Body of pancreas (tissue), 4 donors: ENCODE measurements around the gene ALDH3B2.
"Not testable (repeated sequence)": the region's sequence is repeated elsewhere in the genome, so short reads cannot be mapped to it uniquely, and the experiment has no call there.

Source experiments
- POLR2A ChIP-seq, 3 donors: fragments of 450-650 bp; IDR thresholded peaks; one replicate each; pipeline ENCODE4 v1.6.1; 2016; ENCODE audit warnings: antibody characterized with exemption in 3 of 3, mild to moderate bottlenecking in 2 of 3
- TF ChIP-seq, protein P1 (sequence below), 7 experiments: fragments of 450-650 bp in 4 of 7; fragments of 200-600 bp in 3 of 7; sonication (generic) in 3 of 7; IDR thresholded peaks; one replicate each; pipeline ENCODE4 v1.5.1; 2016 to 2019; ENCODE audit warnings: antibody characterized with exemption in 7 of 7

DNA sequence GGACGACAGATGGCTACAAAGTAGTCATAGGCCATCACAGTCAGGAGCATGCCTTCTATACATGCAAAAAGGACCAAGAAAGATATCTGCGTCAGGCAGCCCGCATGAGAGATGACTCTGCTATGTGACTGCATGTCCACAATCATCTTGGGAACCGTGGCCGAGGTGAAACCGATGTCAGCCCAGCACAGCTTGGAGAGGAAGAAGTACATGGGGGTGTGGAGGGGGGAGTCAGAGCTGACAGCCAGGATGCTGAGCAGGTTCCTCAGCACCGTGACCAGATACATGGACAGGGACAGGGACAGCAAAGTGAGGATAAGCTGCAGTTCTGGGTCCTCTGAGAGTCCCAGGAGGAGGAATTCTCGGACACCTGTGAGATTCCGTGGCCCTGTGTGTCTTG lies 48.6 kb upstream of the ALDH3B2 start:
- TF ChIP-seq, protein P1, sequence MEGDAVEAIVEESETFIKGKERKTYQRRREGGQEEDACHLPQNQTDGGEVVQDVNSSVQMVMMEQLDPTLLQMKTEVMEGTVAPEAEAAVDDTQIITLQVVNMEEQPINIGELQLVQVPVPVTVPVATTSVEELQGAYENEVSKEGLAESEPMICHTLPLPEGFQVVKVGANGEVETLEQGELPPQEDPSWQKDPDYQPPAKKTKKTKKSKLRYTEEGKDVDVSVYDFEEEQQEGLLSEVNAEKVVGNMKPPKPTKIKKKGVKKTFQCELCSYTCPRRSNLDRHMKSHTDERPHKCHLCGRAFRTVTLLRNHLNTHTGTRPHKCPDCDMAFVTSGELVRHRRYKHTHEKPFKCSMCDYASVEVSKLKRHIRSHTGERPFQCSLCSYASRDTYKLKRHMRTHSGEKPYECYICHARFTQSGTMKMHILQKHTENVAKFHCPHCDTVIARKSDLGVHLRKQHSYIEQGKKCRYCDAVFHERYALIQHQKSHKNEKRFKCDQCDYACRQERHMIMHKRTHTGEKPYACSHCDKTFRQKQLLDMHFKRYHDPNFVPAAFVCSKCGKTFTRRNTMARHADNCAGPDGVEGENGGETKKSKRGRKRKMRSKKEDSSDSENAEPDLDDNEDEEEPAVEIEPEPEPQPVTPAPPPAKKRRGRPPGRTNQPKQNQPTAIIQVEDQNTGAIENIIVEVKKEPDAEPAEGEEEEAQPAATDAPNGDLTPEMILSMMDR (IDR thresholded peaks at IDR 0.05), result not testable (repeated sequence)
- TF ChIP-seq POLR2A (IDR thresholded peaks at IDR 0.05), result not testable (repeated sequence)
